ENCODE measurements around the gene PLOD3.

PLOD3 gene

GRCh38 chr7:101166648-101166908 is 50.8 kb downstream of the PLOD3 start:
- no peak for TF ChIP-seq CTCF (IDR thresholded peaks at IDR 0.05; ENCODE audit: borderline replicate concordance, insufficient read depth, low read depth, low read length)
- no peak overlapping the region for H3K4me3 ChIP-seq (ENCODE audit: low read depth, low read length)

GRCh38 chr7:101165958-101166647 is 51.3 kb downstream of the PLOD3 start:
- no peak for TF ChIP-seq CTCF (IDR thresholded peaks at IDR 0.05; ENCODE audit: borderline replicate concordance, insufficient read depth, low read depth, low read length)
- H3K4me3 ChIP-seq (ENCODE audit: low read depth, low read length): no peak overlapping the region

GRCh38 chr7:101165075-101165957 is 52.1 kb downstream of the PLOD3 start, which contains the start of gene VGF:
Gene VGF (minus strand): TSS chr7:101165569. CDS start chr7:101164843, 726 bp downstream.
- no peak for TF ChIP-seq CTCF (IDR thresholded peaks at IDR 0.05; ENCODE audit: borderline replicate concordance, insufficient read depth, low read depth, low read length)
- no peak within 1 kb of the TSS for H3K4me3 ChIP-seq (ENCODE audit: low read depth, low read length)

- no peak for TF ChIP-seq CTCF (IDR thresholded peaks at IDR 0.05; ENCODE audit: borderline replicate concordance, insufficient read depth, low read depth, low read length)
- H3K4me3 ChIP-seq (ENCODE audit: low read depth, low read length): no peak overlapping the region
Measured at GRCh38 chr7:101164071-101164840, 53.1 kb downstream of the PLOD3 start.

GRCh38 chr7:101163279-101164070 is 53.9 kb downstream of the PLOD3 start:
- peak overlapping the region; percentile 50 for H3K4me3 ChIP-seq (ENCODE audit: low read depth, low read length)
- no peak for TF ChIP-seq CTCF (IDR thresholded peaks at IDR 0.05; ENCODE audit: borderline replicate concordance, insufficient read depth, low read depth, low read length)

GRCh38 chr7:101162551-101163278 is 54.7 kb downstream of the PLOD3 start:
- TF ChIP-seq CTCF (IDR thresholded peaks at IDR 0.05; ENCODE audit: borderline replicate concordance, insufficient read depth, low read depth, low read length): no peak
- peak overlapping the region; percentile 50 for H3K4me3 ChIP-seq (ENCODE audit: low read depth, low read length)

Data from GM12875 (cell line).